ENCODE measurements around the gene PKD1L1. TPM values are rescaled to one million over a fixed set of nuclear protein-coding genes. Genes with fewer than 3 reads are reported as not detected.

PKD1L1 gene
- polyA plus RNA-seq, 1 of the 3 experiments (the other 2 are of a cell fraction) = 0.10 TPM

GRCh38 chr7:47817917-47818316, 130.3 kb downstream of the PKD1L1 start:
- Histone ChIP-seq H3K9ac (no peak overlapping the region), H3K9me2 (no peaks in the 10 kb centered on the region), H3K4me1 (ENCODE audit: control insufficient read depth in 1 of 2, insufficient read depth in 2 of 2, low read depth in 1 of 2, low read length in 1 of 2) (peaks cover 7 to 14% of the 10 kb centered on the region in 2 experiments; a peak in 2 of 4 replicates), H3K4me2 (no peak overlapping the region), H2AFZ (ENCODE audit: low read depth) (no peak overlapping the region), H4K20me1 (ENCODE audit: insufficient read depth) (no peaks in the 10 kb centered on the region), H3K36me3 (replicated peaks in 1 of 2; ENCODE audit: control insufficient read depth in 1 of 2, insufficient read depth in 2 of 2, low read length in 1 of 2) (no peaks in the 10 kb centered on the region), H3K9me3 (no peaks in the 10 kb centered on the region), H3K27ac (ENCODE audit: low read depth in 2 of 2, low read length in 1 of 2) (no peak overlapping the region), H3K4me3 (ENCODE audit: low read depth in 2 of 2, low read length in 1 of 2) (no peak overlapping the region), H3K27me3 (ENCODE audit: insufficient read depth) (no peaks in the 10 kb centered on the region), H3F3A (replicated peaks; ENCODE audit: insufficient read depth) (peaks cover 5% of the 10 kb centered on the region), H3K79me2 (ENCODE audit: insufficient read depth) (no peaks in the 10 kb centered on the region)
- POLR2A ChIA-PET = no interaction called here
- DNase-seq = no peak
- CTCF ChIA-PET = interaction anchor here (1.0 to 16.2 kb wide), 27 partner anchors 10 to 551 kb away, joined by 3 to 275 read pairs (median 9); no protein-coding TSS in a partner anchor
- TF ChIP-seq PBX3 (IDR thresholded peaks at IDR 0.05) (no peak), SIN3A (IDR thresholded peaks at IDR 0.05; ENCODE audit: borderline replicate concordance, low read depth, low read length) (no peak), NFIC (IDR thresholded peaks at IDR 0.05; ENCODE audit: borderline replicate concordance) (peak; percentile 56), RFX5 (IDR thresholded peaks at IDR 0.05; ENCODE audit: low read length) (no peak), TCF12 (IDR thresholded peaks at IDR 0.05) (0 out of 2 replicates have a peak, but pooled peaks have one; percentile 20), SMC3 (IDR thresholded peaks at IDR 0.05; ENCODE audit: low read depth, low read length) (peak; percentile 10; the same call in 1 of the 2 replicates), TAF1 (IDR thresholded peaks at IDR 0.05; ENCODE audit: borderline replicate concordance, low read depth, low read length) (no peak)
- TF ChIP-seq, protein P1, sequence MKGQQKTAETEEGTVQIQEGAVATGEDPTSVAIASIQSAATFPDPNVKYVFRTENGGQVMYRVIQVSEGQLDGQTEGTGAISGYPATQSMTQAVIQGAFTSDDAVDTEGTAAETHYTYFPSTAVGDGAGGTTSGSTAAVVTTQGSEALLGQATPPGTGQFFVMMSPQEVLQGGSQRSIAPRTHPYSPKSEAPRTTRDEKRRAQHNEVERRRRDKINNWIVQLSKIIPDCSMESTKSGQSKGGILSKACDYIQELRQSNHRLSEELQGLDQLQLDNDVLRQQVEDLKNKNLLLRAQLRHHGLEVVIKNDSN (IDR thresholded peaks at IDR 0.05; ENCODE audit: borderline replicate concordance, low read depth) = no peak
- TF ChIP-seq, protein P2, sequence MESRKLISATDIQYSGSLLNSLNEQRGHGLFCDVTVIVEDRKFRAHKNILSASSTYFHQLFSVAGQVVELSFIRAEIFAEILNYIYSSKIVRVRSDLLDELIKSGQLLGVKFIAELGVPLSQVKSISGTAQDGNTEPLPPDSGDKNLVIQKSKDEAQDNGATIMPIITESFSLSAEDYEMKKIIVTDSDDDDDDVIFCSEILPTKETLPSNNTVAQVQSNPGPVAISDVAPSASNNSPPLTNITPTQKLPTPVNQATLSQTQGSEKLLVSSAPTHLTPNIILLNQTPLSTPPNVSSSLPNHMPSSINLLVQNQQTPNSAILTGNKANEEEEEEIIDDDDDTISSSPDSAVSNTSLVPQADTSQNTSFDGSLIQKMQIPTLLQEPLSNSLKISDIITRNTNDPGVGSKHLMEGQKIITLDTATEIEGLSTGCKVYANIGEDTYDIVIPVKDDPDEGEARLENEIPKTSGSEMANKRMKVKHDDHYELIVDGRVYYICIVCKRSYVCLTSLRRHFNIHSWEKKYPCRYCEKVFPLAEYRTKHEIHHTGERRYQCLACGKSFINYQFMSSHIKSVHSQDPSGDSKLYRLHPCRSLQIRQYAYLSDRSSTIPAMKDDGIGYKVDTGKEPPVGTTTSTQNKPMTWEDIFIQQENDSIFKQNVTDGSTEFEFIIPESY (IDR thresholded peaks at IDR 0.05; ENCODE audit: borderline replicate concordance, low read depth) = no peak
- WGBS (ENCODE audit: low lambda C conversion rate) = 88% methylated on average over 3 of the region's 3 CpGs

GRCh38 chr7:47816647-47817046, 131.6 kb downstream of the PKD1L1 start:
- Histone ChIP-seq H3K79me2 (ENCODE audit: insufficient read depth) (no peaks in the 10 kb centered on the region), H3K9me3 (no peaks in the 10 kb centered on the region), H3K27ac (ENCODE audit: low read depth in 2 of 2, low read length in 1 of 2) (peak overlapping the region in 1 of 2 experiments; percentile 29; a peak in 2 of 4 replicates), H3F3A (replicated peaks; ENCODE audit: insufficient read depth) (peaks cover 5% of the 10 kb centered on the region), H3K4me1 (ENCODE audit: control insufficient read depth in 1 of 2, insufficient read depth in 2 of 2, low read depth in 1 of 2, low read length in 1 of 2) (peaks cover 7 to 14% of the 10 kb centered on the region in 2 experiments; a peak in 2 of 4 replicates), H3K9ac (no peak overlapping the region; the same call in 1 of the 2 replicates), H3K4me2 (no peak overlapping the region), H3K4me3 (ENCODE audit: low read depth in 2 of 2, low read length in 1 of 2) (no peak overlapping the region), H2AFZ (ENCODE audit: low read depth) (no peak overlapping the region), H3K27me3 (ENCODE audit: insufficient read depth) (no peaks in the 10 kb centered on the region), H3K36me3 (replicated peaks in 1 of 2; ENCODE audit: control insufficient read depth in 1 of 2, insufficient read depth in 2 of 2, low read length in 1 of 2) (no peaks in the 10 kb centered on the region), H3K9me2 (no peaks in the 10 kb centered on the region), H4K20me1 (ENCODE audit: insufficient read depth) (no peaks in the 10 kb centered on the region)
- ChIA-PET CTCF (interaction anchor here (1.5 to 16.2 kb wide), 2 partner anchors 294 to 550 kb away, joined by 4 to 275 read pairs; no protein-coding TSS in a partner anchor), POLR2A (no interaction called here)
- no peak for DNase-seq
- 69% methylated on average over 4 of the region's 4 CpGs for WGBS (ENCODE audit: low lambda C conversion rate)
- TF ChIP-seq FOSL2 (IDR thresholded peaks at IDR 0.05; ENCODE audit: borderline replicate concordance, low read depth) = peak; percentile 67; the same call in 1 of the 2 replicates
- TF ChIP-seq, protein P3, sequence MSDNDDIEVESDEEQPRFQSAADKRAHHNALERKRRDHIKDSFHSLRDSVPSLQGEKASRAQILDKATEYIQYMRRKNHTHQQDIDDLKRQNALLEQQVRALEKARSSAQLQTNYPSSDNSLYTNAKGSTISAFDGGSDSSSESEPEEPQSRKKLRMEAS (IDR thresholded peaks at IDR 0.05; ENCODE audit: low read depth) = no peak; the same call in 1 of the 2 replicates
- peak; percentile 14; the same call in 1 of the 2 replicates for TF ChIP-seq TCF12 (IDR thresholded peaks at IDR 0.05)
- TF ChIP-seq JUND (IDR thresholded peaks at IDR 0.05) = peak; percentile 41; the same call in 1 of the 2 replicates

Data from SK-N-SH (cell line).